ENCODE data around the gene B4GALNT4.
"Not testable (repeated sequence)": the region's sequence is repeated elsewhere in the genome, so short reads cannot be mapped to it uniquely, and the experiment has no call there.

DNA sequence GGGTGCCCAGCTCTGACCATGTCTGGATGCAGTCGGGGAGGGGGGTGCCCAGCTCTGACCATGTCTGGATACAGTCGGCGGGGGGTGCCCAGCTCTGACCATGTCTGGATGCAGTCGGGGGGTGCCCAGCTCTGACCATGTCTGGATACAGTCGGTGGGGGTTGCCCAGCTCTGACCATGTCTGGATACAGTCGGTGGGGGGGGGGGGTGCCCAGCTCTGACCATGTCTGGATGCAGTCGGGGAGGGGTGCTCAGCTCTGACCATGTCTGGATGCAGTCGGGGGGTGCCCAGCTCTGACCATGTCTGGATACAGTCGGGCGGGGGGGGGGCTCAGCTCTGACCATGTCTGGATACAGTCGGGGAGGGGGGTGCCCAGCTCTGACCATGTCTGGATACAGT, 42.2 kb downstream of the B4GALNT4 start:
- TF ChIP-seq, protein P1, sequence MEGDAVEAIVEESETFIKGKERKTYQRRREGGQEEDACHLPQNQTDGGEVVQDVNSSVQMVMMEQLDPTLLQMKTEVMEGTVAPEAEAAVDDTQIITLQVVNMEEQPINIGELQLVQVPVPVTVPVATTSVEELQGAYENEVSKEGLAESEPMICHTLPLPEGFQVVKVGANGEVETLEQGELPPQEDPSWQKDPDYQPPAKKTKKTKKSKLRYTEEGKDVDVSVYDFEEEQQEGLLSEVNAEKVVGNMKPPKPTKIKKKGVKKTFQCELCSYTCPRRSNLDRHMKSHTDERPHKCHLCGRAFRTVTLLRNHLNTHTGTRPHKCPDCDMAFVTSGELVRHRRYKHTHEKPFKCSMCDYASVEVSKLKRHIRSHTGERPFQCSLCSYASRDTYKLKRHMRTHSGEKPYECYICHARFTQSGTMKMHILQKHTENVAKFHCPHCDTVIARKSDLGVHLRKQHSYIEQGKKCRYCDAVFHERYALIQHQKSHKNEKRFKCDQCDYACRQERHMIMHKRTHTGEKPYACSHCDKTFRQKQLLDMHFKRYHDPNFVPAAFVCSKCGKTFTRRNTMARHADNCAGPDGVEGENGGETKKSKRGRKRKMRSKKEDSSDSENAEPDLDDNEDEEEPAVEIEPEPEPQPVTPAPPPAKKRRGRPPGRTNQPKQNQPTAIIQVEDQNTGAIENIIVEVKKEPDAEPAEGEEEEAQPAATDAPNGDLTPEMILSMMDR (IDR thresholded peaks at IDR 0.05; ENCODE audit: insufficient read depth, low read depth, low read length): not testable (repeated sequence)
- not testable (repeated sequence) for TF ChIP-seq EZH2 (IDR thresholded peaks at IDR 0.05; ENCODE audit: insufficient read depth, low read length)
